ENCODE data around the gene CREB3L2.

CREB3L2 gene

DNA sequence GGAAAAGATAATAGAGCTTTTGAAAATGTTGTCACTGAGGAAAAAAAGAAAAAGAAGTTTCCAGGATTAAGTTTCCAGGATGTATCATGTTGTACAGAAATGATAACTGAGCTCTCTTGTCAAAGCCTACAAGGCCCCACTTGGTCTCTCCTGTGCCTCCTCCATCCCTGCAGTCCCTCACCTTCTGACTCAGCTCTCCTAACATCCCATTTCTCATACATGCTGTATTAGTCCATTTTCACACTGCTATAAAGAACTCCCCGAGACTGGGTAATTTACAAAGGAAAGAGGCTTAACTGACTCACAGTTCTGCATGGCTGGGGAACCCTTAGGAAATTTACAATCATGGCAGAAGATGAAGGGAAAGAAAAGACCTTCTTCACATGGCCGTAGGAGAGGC is 151.3 kb downstream of the CREB3L2 start:
- DNase-seq (ENCODE audit: low spot score), result no peak
- TF ChIP-seq, protein P1, sequence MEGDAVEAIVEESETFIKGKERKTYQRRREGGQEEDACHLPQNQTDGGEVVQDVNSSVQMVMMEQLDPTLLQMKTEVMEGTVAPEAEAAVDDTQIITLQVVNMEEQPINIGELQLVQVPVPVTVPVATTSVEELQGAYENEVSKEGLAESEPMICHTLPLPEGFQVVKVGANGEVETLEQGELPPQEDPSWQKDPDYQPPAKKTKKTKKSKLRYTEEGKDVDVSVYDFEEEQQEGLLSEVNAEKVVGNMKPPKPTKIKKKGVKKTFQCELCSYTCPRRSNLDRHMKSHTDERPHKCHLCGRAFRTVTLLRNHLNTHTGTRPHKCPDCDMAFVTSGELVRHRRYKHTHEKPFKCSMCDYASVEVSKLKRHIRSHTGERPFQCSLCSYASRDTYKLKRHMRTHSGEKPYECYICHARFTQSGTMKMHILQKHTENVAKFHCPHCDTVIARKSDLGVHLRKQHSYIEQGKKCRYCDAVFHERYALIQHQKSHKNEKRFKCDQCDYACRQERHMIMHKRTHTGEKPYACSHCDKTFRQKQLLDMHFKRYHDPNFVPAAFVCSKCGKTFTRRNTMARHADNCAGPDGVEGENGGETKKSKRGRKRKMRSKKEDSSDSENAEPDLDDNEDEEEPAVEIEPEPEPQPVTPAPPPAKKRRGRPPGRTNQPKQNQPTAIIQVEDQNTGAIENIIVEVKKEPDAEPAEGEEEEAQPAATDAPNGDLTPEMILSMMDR (IDR thresholded peaks at IDR 0.05; ENCODE audit: extremely low read depth, missing control alignments), result no peak

DNA sequence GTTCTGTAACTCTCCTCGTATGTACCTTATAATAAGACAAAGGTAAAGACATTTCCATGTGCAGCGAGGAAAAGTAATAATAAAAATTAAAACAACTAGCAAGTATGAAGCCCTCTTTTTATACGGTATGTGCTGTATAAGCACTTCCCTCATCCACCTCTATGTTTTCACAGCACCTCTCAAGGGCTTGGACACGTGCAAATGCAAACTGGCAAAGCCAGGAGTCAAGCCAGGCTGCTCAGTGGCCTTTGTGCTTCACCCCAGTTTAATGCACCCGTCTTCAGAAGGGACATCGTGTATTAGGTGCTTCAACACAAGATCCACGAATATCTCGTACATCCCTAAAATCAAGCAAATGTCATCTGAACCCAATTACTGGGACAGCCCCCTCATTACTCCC is 153.8 kb downstream of the CREB3L2 start:
- no peak for DNase-seq (ENCODE audit: low spot score)
- TF ChIP-seq, protein P1 (IDR thresholded peaks at IDR 0.05; ENCODE audit: extremely low read depth, missing control alignments), result no peak

DNA sequence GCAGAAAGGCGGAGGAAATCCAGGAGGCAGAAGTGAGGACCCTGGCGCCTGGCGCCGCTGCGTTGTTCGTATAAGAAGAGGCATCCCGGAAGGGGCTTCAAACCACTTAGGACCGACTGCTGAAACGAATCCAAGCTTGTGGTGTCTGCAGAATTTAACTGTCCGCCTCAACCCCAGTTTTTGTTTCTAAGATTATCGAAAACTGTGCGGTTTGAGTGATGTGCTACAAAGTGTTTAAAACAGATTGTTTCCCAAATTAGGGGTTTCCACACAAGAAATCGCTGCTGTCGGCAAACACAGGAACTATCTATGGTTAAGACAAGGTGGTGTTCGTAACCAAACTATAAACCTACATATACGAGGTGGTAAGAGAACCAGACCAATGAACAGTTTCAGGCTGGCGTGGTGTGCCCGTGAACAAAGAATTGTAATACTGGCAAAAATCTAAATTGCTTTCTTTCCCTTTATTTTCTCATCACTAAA is 154.3 kb downstream of the CREB3L2 start:
- TF ChIP-seq, protein P1 (IDR thresholded peaks at IDR 0.05; ENCODE audit: extremely low read depth, missing control alignments), result no peak
- peak; percentile 42 for DNase-seq (ENCODE audit: low spot score)

DNA sequence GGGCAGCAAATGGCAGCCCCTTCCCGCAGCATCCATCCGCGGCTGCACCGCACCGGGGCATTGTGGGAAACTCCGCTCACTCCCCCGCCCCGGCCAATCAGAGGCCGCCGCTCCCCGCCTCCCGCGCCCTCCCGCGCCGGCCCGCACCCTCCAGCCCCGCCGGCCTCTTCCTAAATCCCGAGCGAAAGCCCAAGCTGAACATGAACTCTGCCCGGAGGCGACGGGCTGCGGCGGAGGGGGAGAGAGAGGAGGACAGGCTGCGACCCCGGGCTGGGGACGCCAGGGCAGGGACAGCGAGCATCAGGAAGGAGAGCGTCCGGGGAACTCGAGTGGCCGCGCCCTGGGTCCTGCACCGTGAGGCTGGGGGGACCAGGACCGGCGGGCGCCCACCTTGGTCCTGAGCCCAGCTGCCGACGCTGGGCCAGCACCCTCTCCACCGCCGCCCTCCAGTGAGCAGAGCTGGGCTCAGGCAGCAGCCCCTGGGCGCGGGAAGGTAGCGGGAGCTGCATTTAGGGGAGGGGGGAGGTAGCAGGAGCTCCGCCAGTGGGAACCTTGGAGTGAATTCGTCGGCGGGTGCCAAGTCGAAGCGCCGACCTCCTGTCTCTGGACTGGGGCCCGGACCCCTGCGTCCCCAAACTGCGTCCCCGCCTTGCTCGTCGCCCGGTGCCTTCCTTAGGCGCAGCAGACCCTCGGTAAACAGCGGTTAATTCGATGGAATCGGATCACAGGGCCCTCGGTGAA is 154.9 kb downstream of the CREB3L2 start, which contains the start of gene DGKI:
TSS of gene DGKI (minus strand) at position 148 of the 741 bp plus-strand sequence.
- no peak for DNase-seq (ENCODE audit: low spot score)
- TF ChIP-seq, protein P1 (IDR thresholded peaks at IDR 0.05; ENCODE audit: extremely low read depth, missing control alignments), result no peak

DNA sequence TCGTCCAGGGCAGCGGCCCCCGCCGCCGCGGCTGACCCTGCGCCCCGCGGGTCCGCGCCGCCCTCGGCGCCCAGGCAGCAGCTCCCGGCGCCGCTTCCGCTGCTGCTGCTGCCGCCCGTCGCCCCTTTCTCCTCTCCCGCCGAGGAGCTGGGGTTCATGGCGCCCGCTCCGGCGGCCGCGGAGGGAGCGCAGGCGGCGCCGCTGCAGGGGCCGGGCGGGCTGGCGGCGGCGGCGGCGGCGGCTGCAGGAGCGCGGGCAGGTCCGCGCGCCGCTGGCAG is 155.4 kb downstream of the CREB3L2 start:
- peak; percentile 69 for DNase-seq (ENCODE audit: low spot score)
- TF ChIP-seq, protein P1 (IDR thresholded peaks at IDR 0.05; ENCODE audit: extremely low read depth, missing control alignments), result no peak

DNA sequence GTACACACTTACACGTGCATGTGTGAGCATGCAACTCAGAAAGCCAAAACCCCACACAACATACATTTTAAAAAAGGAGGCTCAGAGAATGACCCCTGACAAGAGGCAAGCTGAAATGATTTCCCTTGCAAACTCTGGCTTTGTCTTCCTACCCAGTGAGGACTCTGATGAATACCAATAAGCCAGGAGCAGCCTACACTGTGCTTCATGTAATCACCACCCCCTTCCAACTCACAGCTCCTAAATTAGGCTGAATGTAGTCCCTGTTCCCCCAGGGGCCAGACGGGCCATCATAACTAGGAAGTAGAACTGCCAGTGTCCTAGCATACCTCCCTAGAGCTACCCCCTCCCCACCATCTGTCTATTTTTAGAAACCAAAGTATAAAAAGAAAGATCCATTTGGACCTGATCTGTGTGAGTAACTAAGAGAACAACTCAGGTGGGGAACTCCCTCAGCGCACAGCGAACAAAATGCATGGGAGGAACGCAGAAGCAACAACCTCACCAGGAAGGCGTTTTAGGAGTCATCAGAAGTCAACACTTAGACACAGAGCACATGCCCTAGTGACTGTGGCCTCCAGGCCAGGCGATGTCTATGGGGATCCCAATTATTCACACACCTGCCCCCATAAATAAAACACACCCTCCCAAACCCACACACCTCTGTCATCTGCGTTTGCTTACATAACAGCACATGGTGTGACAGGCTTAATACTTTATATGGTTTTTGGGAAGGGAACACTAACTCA is 157.0 kb downstream of the CREB3L2 start:
- TF ChIP-seq, protein P1 (IDR thresholded peaks at IDR 0.05; ENCODE audit: extremely low read depth, missing control alignments), result no peak
- no peak for DNase-seq (ENCODE audit: low spot score)
